DMS 273 treated with DMSO at 0.1 percent for 48 hours (cell line): ENCODE measurements around the gene TBCD.
A peak's percentile ranks its signal among the peaks of the same experiment; 100 is the strongest.
"Not testable (repeated sequence)": the region's sequence is repeated elsewhere in the genome, so short reads cannot be mapped to it uniquely, and the experiment has no call there.

ENCODE experiments used
- DNase-seq: peaks from one replicate; lab custom pipeline; 2025; lab: John Stamatoyannopoulos, UW

Gene TBCD

DNA sequence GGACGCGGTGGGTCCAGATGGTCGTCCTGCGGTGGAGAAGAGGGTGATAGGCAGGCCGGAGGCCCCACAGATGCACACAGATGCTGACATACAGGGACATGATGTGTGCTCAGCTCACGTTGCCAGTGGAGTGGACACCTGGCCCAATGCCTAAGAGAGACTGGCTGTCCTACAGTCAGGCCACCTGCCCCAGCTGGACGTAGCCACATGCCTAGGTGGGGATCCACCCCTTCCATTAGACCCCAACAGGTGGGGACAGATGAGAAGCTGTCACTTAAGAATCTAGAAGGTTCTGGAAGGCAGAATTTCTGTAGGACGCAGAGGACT is 205.6 kb downstream of the TBCD start:
- DNase-seq = peak; percentile 88

DNA sequence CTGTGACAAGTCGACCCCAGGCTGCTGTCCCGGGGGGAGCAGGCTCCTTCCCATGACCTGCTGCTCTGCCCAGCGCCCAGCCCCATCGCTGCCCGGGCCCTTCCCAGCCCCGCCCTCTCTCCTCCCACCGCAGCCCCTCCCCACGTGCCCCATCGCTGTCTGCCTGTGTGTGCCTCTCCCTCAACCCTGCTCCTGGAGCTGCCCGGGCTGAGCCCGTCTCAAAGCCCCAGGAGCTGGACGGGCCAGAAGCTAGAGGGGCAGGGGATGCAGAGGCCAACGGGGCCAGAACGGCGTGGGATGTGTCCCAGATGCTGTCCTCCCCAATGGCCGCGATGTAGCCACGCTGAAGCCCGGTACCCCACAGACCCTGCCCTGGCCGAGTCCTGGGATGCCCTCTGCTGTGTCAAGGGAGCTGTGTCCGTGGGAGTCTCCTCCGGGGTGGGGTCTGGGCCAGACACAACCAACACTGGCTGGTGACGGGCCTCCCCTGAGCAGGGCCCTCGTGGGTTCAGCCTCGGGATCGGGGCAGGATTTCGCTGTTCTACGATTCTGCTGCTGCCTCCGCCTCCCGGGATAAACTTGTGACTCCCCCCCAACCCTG is 206.2 kb downstream of the TBCD start:
- no peak for DNase-seq

DNA sequence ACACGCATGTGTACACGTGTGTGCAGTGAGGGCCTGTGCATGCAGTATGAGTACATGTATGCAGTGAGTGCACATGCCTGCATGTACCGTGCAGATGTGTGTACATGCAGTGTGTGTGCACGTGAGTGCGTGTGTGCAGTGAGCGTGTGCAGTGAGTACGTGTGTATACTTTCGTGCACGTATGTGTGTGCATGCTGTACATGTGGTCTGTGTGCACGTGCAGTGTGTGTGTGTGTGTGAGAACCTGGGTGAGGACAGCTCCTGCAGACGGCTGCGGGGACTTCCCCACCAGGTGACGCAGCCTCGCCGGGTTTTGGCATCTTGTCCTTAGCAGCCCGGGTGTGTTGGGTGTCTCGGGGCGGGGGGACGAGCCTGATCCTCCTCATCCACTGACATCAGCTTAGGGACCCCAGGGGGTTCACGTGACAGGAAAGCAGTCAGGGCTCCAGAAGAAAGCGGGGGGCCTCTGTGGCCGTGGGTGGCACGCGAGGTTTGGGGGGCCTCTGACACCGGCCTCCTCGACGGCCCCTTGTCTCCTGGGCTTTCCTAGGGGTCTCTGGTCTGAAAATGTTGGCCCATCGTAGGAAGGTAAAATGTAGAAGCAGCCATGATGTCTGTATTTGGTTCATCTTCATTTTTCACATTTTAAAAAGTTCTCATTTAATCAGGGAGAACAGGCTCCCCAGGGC is 207.5 kb downstream of the TBCD start:
- DNase-seq = no peak

GRCh38 chr17:82959990-82960418 is 208.1 kb downstream of the TBCD start:
- DNase-seq = no peak

- no peak for DNase-seq
These were observed 208.8 kb downstream of the TBCD start for GRCh38 chr17:82960419-82961271.

DNA sequence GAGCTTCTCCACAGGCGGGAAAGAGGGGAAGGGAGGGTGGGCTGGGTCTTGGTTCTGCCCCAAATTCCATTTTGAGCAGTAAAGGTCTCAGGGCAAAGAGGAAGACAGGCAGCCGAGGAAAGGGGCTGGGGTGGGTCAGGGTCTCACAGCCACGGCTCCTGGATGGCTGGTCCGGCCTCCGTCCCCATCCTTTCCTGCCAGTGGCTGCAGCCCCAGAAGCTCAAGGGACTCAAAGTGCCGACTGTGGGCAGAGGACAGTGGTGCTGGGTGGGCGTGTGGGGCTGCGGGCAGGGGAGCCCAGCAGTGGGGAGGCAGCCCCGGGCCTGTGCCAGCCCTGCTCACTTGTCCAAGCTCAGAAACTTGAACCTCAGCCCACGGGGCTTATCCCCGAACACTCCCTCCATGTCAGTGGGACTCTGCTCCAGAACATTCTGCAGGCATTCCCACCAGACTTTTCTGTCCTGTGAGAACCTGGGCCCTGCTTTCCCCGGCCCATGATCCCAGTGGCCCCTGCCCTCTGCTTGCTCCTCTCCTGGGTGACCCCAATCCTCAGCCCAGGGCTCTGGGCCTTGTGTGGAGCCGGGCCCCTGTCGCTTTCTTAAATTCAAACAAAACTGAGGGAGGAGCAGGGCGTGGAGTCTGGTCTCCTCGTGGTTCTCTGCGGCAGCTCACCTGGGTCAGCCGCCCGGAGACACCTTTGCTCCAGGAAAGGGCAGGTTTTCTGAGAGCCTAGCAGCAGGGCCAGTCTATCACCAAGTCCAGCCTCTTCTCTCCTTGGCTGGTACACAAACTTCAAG is 209.7 kb downstream of the TBCD start:
- DNase-seq = no peak

DNA sequence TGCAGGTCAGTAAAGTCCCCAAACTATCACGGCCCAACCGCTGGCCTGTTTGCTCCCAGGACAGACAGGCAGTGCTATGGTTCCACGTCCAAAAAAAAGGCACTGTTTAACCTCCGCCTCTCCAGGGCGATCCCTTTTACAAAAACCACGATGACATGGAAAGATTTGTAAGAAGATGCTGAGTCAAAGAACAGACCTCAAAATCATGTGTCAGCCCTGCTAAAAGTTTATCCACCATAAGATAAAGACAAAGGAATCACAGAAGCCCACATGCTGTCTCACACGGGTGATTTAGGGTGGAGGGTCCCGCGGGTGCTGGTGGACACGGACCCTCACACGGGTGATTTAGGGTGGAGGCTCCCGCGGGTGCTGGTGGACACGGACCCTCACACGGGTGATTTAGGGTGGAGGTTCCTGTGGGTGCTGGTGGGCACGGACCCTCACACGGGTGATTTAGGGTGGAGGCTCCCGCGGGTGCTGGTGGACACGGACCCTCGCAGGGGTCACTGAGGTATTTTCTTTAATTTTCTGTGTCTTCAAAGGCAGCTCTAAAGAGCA is 210.4 kb downstream of the TBCD start:
- no peak for DNase-seq

DNA sequence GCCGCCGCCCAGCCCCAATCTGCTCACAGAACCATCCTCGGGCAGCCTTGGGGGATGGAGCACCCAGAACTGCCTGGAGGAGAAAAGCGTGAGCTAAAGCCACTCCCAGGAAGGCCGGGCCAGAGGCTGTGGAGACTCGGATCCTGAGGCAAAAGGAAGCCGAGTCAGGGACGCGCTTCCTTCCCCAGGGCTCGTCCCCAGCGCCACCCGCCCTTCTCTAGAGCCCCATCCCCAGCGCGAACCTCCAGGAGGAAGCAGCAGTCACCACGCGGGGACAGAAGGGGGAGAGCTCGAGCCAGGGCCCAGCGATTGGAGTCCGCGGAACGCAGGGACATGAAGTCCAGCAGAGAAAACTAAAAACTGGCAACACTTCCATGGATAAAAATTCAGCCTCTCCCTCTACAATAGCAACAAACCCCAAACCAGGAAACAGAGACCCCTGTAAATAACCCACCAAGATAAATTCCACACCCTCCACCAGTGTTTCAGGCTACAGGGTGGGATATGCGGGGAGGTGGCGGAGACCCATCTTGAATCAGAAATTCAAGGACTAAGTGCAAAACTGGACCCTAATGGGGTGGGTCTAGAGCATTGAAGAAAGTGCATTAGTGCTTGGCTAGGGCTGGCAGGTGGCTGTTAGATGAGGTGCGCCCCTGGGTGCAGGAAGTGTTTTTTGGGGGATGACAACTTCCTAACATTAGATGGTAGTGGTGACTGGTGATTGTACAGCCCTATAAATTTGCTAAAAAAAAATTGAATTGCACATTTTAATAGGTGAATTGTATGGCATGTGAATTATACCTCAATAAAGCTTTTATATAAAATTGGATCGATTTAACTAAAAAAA is 211.5 kb downstream of the TBCD start:
- DNase-seq = no peak

- DNase-seq = not testable (repeated sequence)
These were observed 212.6 kb downstream of the TBCD start for GRCh38 chr17:82964451-82964850.

DNA sequence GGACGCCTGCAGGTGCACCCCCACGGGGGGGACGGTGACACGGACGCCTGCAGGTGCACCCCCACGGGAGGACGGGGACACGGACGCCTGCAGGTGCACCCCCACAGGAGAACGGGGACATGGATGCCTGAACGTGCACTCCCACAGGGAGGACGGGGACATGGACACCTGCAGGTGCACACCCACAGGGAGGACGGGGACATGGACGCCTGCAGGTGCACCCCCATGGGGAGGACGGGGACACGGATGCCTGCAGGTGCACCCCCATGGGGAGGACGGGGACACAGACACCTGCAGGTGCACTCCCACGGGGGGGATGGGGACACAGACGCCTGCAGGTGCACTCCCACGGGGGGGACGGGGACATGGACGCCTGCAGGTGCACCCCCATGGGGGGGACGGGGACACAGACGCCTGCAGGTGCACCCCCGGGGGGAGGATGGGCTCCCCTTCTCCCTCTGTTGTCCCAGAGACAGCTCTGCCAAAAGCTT is 213.0 kb downstream of the TBCD start:
- no peak for DNase-seq

DNA sequence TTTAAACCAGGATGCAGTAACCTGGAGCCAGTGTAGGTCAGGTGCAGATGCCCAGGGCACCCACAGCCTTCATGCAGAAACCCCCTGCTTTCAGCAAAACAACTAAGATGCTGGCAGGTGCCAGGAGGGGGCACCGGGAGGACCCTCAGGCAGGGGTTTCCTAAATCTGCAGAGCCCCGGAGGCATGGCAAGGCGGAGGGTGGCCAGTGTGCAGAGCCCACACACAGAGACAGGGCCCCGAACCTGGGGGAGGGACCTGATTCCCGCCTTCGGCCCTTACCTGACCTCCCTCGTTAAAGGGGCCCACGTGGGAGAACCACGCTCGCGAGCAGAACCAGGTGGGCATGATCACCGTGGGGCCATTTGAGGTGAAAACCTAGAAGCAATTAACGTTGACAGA is 213.5 kb downstream of the TBCD start:
- DNase-seq = no peak

- DNase-seq = no peak
These were observed 214.6 kb downstream of the TBCD start for GRCh38 chr17:82966415-82966814.

GRCh38 chr17:82967268-82968032 is 215.6 kb downstream of the TBCD start:
- DNase-seq = no peak

- DNase-seq = not testable (repeated sequence)
These were observed 216.4 kb downstream of the TBCD start for GRCh38 chr17:82968033-82968841.

GRCh38 chr17:82970067-82970466 is 218.2 kb downstream of the TBCD start:
- DNase-seq = no peak

DNA sequence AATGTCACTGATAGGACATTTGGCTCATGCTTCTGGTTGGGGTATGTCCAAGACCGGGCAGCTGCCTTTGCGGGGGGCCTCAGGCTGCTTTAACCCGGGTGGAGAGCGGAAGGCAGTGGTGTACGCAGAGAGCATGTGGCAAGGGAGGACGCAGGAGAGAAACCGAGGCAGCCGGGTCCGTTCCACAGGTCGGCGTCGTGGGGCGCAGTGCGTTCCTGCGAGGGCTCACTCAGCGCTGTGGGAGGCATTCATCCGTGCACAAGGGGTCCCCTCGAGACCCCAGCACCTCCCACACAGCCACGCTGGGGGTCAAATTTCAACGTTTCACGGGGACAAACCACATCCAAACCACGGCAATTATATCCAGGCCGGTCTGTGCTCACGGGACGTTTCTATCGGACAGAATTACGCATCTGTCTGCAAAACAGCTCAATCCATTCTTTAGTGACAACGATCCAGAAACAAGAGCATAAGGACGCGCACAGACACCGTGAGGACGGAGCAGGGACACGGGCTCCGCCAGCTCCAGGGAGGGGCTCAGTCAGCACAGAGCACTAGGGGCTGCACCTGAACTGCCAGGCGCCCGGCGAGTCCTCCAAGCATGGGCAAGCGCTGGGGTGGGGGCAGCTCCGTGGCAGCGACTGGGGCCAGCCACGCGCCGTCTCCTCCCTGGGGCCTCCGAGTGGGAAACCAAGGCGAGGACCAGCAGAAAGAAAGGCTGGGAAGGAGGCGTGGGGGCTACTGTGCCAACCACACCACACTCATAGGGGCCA is 219.1 kb downstream of the TBCD start:
- no peak for DNase-seq

GRCh38 chr17:82972836-82973372 is 221.0 kb downstream of the TBCD start:
- no peak for DNase-seq

DNA sequence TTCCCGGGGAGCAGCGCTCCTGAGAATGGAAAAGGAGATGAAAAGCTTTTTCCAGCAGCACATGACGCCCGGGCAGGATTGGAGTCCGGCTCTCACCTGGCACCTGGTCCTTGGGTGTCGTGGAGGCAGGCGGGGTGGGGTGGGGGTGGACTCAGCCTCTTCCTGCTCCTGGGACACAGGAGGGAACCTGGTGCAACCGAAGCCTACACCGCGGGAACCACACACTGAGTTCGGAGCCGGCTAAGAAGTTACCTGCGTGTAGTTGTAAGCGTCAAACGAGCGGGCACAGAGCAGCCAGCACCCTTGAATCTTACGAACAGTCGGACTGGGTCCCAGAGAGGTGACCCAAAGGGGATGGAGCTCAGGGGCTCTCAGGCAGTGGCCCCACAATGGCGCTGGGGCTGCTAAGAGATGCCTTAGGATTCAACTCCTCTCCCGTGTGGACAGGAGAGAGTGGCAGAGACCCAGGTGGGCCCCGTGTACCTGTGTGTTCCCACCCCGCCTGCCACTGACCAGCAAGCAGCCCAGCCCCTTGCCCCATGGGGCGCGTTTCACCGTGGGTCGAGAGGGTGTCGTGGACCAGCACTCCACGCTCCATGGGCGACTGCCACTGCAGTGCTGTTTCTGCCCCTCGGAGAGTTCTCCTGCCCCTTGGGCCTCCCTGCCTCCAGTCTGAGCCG is 221.7 kb downstream of the TBCD start:
- DNase-seq = no peak
